Transverse colon (tissue), 3 donors: ENCODE measurements around the gene CCDC85C.

ENCODE experiments used
- CTCF ChIP-seq, 5 experiments: fragments of 200-600 bp in 3 of 5; fragments of 450-650 bp in 2 of 5; sonication (generic) in 3 of 5; IDR thresholded peaks; 1 replicate in 2 of 5; 2 replicates in 3 of 5; pipeline ENCODE4 v1.5.1; 2016 to 2017; ENCODE audit warnings: antibody characterized with exemption in 5 of 5, inconsistent platforms in 3 of 5, mild to moderate bottlenecking in 2 of 5, moderate library complexity in 1 of 5
- EP300 ChIP-seq: sonication (generic); formaldehyde crosslinking; IDR thresholded peaks from one replicate; pipeline ENCODE4 v1.6.1; 2017; ENCODE audit warnings: antibody characterized with exemption, low read depth
- POLR2A ChIP-seq: fragments of 450-650 bp; IDR thresholded peaks from one replicate; pipeline ENCODE4 v1.6.1; 2016; ENCODE audit warnings: antibody characterized with exemption, mild to moderate bottlenecking, moderate library complexity

DNA sequence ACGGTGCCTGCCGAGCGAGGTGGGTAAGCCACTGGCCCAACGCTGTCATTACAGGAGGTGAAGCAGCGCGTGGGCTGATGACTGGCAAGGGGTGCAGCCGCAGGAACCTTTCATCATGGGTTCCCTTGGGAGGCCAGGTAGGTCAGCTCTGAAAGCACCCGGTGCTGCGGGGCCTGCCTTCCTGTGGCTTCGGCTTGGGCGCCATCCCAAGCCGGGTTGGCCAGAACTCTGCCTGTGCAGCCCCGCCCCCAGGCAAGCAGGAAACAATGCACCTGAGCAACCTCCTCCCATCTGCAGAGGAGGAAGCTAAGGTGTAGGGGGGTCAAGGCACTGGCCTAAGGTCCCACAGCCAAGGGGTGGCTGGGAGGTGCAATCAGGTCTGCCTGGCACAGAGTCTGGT, 21.0 kb upstream of the CCDC85C start:
- no peak for TF ChIP-seq EP300
- TF ChIP-seq CTCF (IDR thresholded peaks at IDR 0.05) = no peak
- TF ChIP-seq POLR2A = no peak
